ENCODE results near the gene DGLUCY.
"Not testable (repeated sequence)": the region's sequence is repeated elsewhere in the genome, so short reads cannot be mapped to it uniquely, and the experiment has no call there.

DGLUCY gene

DNA sequence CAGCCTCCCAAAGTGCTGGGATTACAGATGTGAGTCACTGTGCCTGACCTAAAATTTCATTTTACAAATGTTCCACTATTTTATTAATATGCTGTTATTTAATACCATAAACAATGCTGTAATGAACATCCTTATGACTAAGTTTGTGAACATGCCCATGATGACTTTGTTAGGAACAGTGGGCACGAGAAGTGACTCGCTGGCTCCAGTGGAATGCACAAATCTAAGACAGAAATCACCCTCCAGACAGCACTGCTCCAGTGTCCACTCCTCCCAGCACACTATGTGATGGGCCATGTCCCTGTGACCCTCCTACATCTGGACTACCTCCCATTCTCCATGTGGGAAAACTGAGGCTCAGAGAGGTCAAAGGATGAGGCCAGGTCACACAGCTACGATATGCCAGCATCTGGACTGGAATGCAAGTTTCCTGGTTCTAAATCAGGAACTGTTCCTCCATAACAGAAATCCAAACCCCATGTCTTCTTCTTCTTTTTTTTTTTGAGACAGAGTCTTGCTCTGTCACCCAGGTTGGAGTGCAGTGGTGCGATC is 72.7 kb downstream of the DGLUCY start:
- H3K4me3 ChIP-seq (ENCODE audit: low read depth, low read length) = no peak overlapping the region
- TF ChIP-seq, protein P1, sequence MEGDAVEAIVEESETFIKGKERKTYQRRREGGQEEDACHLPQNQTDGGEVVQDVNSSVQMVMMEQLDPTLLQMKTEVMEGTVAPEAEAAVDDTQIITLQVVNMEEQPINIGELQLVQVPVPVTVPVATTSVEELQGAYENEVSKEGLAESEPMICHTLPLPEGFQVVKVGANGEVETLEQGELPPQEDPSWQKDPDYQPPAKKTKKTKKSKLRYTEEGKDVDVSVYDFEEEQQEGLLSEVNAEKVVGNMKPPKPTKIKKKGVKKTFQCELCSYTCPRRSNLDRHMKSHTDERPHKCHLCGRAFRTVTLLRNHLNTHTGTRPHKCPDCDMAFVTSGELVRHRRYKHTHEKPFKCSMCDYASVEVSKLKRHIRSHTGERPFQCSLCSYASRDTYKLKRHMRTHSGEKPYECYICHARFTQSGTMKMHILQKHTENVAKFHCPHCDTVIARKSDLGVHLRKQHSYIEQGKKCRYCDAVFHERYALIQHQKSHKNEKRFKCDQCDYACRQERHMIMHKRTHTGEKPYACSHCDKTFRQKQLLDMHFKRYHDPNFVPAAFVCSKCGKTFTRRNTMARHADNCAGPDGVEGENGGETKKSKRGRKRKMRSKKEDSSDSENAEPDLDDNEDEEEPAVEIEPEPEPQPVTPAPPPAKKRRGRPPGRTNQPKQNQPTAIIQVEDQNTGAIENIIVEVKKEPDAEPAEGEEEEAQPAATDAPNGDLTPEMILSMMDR (IDR thresholded peaks at IDR 0.05; ENCODE audit: low read depth, low read length) = no peak

DNA sequence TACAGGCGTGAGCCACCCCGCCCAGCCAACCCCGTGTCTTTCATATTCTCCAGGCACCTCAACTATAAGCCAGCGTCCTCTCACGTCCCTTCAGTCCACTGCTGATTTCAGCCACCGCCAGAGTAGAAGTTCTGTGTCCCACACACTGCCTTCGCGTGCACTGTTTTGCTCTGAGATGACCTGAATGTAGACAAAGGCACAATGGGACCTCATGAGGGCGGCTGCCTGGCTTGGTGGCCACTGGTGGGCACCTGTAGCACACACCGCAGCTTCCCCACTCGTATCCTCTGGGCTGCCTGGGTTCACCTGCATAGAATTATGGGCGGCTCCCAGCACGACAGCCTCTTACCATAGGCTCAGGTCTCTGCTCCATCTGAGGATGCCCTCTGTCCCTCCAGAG is 73.4 kb downstream of the DGLUCY start:
- TF ChIP-seq, protein P1 (IDR thresholded peaks at IDR 0.05; ENCODE audit: low read depth, low read length) = no peak
- H3K4me3 ChIP-seq (ENCODE audit: low read depth, low read length) = no peak overlapping the region

DNA sequence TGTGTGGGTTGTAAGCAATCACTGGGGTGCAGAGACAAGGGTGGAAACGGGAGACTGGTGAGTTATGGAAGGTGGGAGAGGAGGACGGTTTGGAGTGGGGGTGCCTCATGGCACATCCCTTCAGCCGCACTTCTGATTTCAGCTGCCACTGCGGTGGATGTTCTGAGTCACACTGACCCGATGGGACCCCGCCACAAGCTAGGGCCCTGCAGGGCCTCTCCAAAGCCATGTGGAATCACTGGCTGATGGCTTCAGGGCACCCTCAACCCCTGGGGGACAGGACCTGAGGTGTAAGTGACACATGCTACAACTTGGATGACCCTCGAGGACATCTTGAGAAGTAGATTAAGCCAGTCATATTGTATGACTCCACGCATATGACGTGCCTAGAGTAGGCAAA is 77.0 kb downstream of the DGLUCY start:
- H3K4me3 ChIP-seq (ENCODE audit: low read depth, low read length) = no peak overlapping the region
- TF ChIP-seq, protein P1 (IDR thresholded peaks at IDR 0.05; ENCODE audit: low read depth, low read length) = no peak

DNA sequence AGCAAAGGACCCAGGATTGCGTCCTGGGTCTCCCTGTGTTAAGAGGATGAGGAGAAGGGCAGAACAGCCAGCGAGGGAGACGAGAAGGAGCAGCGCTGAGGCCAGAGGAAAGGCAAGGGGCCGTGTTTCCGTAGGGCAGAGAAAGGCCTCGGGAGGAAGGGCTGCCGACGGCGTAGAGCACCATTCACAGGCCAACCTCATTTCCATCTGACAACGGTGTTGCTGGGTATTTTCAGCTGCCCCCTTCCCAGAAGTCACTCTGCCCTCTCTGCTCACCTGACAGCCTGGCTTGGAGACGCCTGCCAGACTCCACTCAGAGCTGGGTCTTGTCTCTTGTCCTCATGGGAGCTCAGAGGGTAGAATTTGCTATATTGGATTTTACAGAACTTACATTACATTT is 79.2 kb downstream of the DGLUCY start:
- H3K4me3 ChIP-seq (ENCODE audit: low read depth, low read length) = no peak overlapping the region
- TF ChIP-seq, protein P1 (IDR thresholded peaks at IDR 0.05; ENCODE audit: low read depth, low read length) = no peak

DNA sequence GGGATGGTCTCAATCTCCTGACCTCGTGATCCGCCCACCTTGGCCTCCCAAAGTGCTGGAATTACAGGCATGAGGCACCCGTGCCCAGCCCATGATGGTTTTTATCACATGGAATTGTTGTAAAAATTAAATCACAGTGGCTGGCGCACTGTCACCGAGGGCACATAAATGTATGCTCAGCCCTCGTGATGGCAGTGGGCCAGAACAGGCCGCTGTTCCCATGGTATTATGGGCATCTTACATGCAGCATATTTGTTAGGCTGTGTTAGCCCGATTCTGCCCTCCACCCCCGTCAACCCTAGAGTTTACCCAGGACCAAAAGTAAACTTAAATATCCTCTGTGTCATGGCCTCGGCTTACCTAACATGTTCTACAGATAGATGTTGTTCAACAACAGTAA is 82.0 kb downstream of the DGLUCY start:
- H3K4me3 ChIP-seq (ENCODE audit: low read depth, low read length) = no peak overlapping the region
- TF ChIP-seq, protein P1 (IDR thresholded peaks at IDR 0.05; ENCODE audit: low read depth, low read length) = no peak

DNA sequence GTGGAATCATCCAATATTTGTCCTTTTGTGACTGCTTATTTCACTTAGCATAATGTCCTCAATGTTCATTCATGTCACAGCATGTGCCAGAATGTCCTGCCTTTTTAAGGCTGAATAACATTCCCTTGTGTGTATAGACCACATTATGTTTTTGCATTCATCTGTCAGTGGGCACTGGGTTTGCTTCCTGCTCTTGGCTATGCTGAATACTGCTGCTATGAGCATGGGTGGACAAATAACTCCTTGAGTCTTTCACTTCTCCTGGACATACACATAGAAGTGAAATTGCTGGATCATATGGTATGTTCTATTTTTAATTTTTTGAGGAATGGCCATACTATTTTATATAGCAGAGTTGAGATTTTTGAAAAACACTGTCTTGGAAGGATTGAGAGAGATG is 83.8 kb downstream of the DGLUCY start:
- TF ChIP-seq, protein P1 (IDR thresholded peaks at IDR 0.05; ENCODE audit: low read depth, low read length) = no peak
- H3K4me3 ChIP-seq (ENCODE audit: low read depth, low read length) = no peak overlapping the region

DNA sequence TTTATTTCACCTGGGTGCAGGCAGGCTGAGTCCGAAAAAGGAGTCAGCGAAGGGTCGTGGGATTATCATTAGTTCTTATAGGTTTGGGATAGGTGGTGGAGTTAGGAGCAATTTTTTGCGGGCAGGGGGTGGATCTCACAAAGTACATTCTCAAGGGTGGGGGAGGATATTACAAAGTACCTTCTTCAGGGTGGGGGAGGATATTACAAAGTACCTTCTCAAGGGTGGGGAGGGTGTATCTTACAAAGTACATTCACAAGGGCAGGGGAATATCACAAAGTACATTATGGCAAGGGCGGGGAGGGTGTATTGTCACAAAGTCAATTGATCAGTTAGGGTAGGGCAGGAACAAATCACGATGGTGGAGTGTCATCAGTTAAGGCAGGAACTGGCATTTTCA is 86.9 kb downstream of the DGLUCY start:
- not testable (repeated sequence) for H3K4me3 ChIP-seq (ENCODE audit: low read depth, low read length)
